HTR-8/SVneo (cell line): Measurements from ENCODE around the gene SANBR.
"Not testable (repeated sequence)": the region's sequence is repeated elsewhere in the genome, so short reads cannot be mapped to it uniquely, and the experiment has no call there.

Source experiments
- DNase-seq: peaks from one replicate; pipeline ENCODE4 v3.0.0; 2011; ENCODE audit warnings: low spot score, mixed read lengths; ENCODE audit not compliant: insufficient read length
- FAIRE-seq: peaks from 2 replicates; lab custom pipeline; 2011; peaks lifted over from hg19 to GRCh38; lab: Jason Lieb, UNC

SANBR gene

DNA sequence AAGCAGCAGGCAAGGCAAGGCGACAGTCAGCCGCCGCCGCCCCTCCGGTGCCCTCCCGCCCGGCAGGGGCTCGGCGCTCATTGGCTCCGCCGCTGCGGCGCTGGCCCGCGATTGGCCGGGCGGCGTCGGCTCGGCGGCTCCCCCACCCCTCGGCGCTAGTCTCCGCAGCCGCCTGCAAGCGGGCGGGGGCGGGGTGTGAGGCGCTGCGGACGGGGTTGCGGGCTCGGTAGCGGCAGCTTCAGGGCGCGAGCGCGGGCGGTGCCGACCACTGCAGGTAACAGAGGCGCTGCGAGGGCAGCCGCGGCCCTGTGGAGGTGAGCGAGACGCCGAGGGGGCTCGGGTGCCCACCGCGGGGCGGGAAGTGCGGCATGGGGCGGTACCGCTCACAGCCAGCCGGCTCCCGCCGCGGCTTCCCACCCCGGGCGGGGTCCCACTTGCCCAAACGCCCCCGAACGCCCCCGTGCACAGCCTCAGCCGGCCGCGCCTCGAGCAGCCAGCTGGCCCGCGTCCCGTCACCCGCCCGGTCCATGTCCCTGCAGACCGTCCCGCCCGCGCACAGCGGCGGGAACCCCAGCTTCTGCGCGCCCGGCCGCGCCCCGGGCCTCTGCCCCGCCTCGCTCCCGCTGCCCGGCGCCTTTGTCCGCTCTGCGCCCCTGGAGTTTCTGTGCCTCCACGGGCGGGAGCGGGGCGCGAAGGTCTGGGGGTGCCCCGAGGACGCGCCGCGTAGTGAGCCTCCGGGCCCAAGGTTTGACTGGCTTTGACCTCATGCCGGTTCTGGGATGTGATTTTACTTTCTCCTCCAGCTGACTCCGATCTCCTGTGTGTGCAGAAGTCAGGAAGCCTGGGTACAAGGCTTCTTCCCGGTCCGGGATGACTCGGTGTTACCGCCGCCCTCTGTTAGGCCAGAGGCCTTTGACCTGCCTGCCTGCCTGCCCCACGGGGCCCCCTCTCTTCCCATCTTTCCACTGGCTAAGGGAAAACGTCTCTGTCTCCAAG is at the start of gene SANBR:
TSS of gene SANBR (plus strand) at position 158 of the 996 bp plus-strand sequence. CDS start 4,480 bp downstream, outside the sequence.
- DNase-seq (peak; percentile 90), FAIRE-seq (peak; percentile 85)

DNA sequence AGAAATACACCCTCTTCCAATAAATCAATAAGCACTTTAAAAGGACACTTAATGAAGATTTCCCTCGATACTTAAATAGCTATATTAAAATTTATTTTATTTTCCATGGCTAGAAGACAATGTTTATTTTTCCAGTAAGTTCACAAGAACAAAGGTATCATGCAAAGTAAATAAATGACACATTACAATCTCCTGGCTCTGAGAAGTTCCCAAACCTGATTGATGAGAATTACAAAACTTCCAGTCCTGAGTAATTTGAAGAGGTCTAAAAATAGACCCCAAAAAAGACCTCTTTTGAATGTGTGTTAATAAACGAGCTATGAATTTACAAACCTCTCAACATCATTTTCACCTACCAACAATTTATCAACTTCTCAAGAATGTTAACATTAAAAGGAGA is 49.7 kb upstream of the SANBR start:
- DNase-seq (no peak), FAIRE-seq (no peak)

DNA sequence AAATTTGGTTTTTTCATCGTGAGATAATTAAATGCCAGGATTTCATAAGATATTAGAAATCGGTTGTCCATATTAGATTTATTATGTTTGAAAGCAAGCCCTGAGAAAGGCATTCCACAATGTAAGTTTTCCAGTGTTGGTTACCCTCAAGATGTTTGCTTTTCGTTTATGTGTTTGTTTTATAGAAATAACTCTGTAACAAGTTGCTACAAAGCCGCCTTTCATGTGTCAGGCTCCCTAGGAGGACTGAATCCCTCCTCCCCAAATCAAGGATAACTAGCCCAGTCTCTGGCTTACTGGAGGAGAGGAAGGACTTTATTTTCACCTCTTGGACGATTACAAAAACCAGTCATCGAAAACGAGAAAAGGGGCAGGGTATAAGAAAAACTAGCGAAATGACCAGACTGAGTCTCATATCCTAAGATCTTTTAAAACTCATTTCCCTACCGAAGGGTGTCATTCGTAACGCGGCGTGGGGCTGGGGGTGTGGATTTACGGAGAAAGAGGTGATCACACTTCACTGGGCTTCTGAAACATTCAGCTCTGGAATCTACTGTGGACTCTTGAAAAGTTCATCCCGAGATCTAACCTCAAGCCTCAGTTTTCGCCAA is 49.2 kb upstream of the SANBR start:
- no peak for DNase-seq
- FAIRE-seq, result no peak

DNA sequence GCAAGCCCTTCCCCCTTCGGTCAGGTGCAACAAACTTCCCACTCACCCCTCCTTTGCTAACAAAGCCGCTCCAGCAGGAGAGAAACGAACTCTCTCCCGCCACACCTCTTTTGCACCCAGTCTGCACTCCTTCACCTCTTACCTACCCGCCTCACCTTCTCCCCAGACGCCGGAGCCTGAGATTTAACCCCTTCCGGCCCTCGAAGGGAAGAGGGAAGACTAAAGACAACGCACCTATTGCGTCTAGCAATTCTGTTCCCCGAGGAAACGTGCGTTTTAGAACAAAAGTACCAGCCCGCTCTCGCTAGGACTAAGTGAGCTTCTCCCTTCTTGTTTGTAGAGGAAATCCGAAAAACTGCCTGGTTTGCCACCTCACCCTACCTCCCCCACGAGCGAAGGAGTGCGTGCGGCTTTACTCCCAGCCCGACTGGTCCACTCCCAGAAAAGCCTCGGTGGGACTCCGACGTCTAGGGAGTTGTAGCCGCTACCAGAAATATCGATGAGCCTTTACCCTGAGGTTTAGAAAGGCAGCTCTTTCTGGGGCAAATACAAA is 48.6 kb upstream of the SANBR start:
- DNase-seq, result peak; percentile 80
- no peak for FAIRE-seq

DNA sequence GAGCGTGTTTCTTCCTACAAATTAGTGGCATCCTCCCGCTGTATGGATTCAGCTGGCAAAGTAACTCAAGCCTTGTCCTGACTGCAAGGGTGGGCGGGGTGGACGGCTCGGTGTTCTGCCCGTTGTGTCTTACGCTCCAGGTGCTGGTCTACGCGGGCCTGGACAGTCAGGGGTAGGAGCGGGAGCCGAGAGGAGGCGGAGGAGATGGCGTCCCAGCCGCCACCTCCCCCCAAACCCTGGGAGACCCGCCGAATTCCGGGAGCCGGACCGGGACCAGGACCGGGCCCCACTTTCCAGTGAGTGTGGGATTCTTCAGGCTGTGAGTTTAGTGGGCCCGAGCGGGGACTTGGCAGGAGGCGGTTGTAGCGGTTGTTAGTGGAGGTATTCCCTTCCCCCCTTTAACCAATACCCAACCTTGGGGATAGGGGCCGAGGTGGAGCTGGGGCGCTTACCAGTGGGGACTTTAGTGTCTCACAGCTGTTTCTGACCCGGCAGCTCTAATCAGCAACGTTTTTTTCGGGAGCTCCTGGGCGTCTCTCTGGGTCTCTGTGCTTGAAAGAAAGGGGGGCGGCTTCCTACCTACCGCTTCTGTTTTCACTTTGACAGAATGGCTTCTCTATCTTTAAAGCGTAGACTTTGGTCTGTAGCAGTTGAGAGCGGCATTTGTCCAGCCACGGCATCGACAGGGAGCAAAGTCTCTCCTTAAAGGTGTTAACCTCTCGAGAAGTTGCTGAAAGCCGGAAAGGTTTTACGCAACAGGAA is 47.9 kb upstream of the SANBR start, which contains the start of the genes PEX13 and PUS10:
TSS of gene PEX13 (plus strand) at position 165 of the 762 bp plus-strand sequence. CDS start at position 205, 40 bp downstream.
TSS of gene PUS10 (minus strand) at position 700 of the 762 bp plus-strand sequence. CDS start 6,365 bp downstream, outside the sequence.
- DNase-seq (peak; percentile 91), FAIRE-seq (peak; percentile 44)

DNA sequence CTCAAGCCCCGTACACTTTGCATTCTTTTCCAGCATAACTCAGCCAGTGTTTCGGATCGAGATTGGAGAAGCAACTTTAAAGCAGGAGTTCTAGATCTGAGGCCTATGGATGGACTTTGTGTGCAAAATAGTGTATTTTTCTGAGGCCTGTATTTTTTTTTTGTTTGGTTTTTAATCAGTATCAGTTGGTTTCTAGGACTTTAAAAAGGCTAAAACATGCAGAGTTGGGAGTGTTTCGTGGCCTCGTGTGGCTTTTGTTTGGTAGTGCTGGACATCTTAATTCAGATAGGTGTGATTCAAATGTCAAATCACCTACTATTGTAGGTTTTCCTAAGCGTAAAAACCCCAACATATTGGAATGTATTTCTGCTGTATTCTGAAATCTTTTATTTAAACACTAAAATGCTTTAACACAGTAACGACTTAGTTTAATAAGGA is 47.3 kb upstream of the SANBR start:
- peak; percentile 45 for DNase-seq
- FAIRE-seq, result no peak

DNA sequence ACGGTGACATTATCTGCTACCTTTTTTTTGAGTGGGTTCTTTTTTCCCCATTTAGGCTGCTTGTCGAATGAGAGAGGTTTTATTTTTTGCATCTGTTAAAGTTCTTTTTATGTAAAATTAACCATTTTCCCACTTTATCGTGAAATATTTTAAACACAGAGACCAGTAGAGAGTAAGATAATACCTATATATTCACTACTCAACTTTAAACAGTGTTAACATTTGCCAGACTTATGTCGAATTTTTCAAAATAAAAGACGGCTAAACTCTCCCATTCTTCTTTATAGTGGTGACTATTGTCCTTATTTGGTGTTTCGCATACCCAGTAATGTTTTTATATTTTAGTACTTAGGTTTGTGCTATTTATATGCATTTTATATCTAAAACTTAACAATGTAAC is 46.9 kb upstream of the SANBR start:
- FAIRE-seq (no peak), DNase-seq (no peak)

DNA sequence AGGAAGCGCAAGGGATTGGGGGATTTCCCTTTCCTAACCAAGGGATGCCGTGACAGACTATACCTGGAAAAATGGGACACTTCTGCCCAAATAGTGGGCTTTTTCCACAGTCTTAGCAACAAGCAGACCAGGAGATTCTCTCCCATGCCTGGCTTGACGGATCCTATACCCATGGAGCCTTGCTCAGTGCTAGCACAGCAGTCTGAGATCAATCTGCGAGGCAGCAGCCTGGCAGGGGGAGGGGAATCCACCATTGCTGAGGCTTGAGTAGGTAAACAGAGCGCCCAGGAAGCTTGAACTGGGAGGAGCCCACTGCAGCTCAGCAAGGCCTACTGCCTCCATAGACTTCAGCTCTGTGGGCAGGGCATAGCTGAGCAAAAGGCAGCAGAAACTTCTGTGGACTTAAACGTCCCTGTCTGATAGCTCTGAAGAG is 44.4 kb upstream of the SANBR start:
- FAIRE-seq, result no peak

DNA sequence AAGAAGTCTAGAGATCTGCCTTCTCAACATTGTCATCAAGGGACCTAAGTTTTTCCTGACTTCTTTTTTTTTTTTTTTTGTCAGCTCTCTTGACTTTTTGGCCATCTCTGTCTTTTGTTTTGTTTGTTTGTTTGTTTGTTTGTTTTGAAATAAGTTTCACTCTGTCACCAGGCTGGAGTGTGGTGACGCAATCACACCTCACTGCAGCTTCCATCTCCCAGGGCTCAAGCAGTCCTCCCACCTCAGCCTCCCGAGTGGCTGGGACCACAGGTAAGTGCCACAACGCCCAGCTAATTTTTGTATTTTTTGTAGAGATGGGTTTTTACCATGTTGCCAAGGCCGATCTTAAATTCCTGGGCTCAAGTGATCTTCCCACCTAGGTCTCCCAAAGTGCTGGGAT is 42.0 kb upstream of the SANBR start:
- no peak for FAIRE-seq
- no peak for DNase-seq

More for the DNA sequence above, 44.4 kb upstream of the SANBR start:
- DNase-seq, result no peak

DNA sequence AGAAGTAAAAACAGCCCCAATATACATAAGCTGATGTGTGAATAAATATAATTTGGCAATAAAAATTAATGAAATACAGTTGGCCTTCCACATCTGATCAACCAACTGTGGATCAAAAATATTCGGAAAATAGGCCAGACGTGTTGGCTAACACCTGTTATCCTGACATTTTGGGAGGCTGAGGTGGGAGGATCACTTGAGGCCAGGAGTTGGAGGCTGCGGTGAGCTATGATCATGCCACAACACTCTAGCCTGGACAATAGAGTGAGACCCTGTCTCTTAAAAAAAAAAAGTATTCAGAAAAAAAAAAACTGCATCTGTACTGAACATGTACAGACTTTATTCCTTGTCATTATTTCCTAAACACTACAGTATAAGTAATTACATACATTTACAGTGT is 36.1 kb upstream of the SANBR start:
- DNase-seq (no peak), FAIRE-seq (no peak)

DNA sequence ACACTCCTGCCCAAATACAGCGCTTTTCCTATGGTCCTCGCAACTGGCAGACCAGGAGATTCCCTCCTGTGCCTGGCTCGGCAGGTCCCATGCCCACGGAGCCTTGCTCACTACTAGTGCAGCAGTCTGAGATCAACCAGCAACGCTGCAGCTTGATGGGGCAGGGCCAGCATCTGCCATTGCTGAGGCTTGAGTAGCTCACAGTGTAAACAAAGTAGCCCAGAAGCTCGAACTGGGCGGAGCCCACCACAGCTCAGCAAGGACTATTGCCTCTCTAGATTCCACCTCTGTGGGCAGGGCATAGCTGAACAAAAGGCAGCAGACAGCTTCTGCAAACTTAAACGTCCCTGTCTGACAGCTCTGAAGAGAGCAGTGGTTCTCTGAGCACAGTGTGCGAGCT is 31.1 kb upstream of the SANBR start:
- DNase-seq, FAIRE-seq: not testable (repeated sequence)

DNA sequence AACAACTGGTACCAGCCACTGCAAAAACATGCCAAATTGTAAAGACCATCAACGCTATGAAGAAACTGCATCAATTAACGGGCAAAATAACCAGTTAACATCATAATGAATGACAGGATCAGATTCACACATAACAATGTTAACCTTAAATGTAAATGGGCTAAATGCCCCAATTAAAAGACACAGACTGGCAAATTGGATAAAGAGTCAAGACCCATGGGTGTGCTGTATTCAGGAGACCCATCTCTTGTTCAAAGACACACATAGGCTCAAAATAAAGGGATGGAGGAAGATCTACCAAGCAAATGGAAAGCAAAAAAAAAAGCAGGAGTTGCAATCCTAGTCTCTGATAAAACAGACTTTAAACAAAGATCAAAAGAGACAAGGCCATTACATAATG is 29.0 kb upstream of the SANBR start:
- not testable (repeated sequence) for FAIRE-seq, DNase-seq

DNA sequence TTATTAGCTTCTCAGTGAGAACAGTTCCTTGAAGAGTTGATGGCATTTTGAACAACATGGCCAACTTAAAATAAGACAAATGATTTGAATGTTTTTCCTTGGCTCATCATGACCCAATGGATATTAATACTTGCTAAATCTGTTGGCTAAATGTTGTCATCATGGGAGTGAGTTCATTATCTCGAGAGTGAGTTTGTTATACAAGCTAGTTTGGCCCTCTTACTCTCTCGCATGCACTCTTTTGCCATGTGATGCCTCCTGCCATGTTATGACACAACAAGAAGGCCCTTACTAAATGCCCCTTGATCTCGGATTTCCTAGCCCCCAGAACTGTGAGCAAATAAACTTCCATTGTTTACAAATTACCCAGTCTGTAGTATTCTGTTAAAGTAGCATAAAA is 22.9 kb upstream of the SANBR start:
- DNase-seq, result no peak

DNA sequence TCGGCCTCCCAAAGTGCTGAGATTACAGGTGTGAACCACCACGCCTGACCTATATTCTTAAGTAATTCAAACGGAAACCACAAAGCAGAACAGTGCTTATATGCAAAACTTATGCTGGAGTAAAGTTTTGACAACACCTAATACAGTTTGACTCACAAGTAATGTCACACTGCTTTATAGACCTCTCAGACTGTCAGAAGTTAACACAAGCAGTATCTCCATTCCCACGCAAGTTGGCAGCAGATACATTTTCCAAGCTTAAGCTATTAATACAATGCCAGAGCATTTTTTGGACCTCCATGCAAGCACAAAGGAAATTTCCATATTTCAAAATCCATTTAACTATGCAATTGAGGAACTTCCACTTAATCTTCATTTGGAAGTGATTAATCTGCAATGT is 21.0 kb upstream of the SANBR start:
- DNase-seq (no peak), FAIRE-seq (no peak)

More for the DNA sequence above, 22.9 kb upstream of the SANBR start:
- no peak for FAIRE-seq

DNA sequence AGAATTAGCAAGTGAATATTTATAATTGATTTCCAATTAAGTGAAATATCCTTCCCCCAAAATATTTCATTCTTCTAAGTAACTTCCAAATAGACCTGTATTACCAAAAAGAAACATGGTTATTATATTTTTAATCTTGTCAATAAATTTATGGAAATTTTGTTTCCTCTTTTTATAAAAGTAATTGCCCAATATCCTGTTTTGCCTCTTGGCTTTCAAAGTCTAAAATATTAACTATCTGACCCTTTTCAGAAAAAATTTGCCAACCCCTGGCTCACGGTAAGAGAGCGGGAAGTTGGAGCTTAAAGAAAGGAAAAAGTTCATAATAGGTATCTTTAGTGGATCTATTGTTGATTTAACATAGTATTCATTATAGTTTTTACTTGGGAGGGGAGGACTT is 20.4 kb upstream of the SANBR start:
- DNase-seq (no peak), FAIRE-seq (no peak)

DNA sequence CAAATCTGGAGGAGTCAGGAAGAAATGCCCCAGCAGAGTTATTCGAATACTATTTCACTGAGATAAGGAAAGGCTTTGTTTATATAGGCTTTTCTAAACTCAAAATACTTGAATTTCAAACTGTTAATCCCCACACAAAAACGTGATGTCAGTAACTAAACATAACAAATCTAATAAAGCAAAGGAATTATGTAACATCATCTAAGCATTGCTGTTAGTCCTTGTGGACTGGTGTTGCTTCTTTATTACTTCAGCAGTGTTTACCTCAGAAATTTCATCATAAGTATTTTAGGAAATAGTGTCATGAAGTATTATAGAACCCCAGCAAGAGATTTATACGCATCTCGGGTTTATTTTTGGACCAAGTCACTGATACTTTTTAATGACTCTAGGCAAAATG is 19.7 kb upstream of the SANBR start:
- FAIRE-seq (no peak), DNase-seq (no peak)

DNA sequence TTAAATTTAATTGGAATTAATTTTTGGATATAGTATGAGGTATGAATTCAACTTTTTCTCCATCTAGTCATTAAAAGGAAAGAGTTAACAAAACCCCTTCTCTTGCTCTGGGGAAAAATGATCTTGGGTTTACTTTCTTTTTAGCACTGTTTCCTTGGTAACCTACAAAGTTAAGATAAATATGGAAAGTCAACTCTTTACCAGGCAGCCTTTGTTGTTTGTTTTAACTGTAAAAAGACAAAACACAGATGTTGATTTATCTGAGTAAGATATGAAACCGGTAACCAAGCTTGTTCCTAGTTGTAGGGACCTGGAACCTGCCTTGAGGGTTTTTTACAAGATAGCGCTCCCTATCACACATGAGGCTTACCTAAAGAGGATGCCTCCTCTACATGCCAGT is 10.1 kb upstream of the SANBR start:
- DNase-seq (no peak), FAIRE-seq (no peak)

DNA sequence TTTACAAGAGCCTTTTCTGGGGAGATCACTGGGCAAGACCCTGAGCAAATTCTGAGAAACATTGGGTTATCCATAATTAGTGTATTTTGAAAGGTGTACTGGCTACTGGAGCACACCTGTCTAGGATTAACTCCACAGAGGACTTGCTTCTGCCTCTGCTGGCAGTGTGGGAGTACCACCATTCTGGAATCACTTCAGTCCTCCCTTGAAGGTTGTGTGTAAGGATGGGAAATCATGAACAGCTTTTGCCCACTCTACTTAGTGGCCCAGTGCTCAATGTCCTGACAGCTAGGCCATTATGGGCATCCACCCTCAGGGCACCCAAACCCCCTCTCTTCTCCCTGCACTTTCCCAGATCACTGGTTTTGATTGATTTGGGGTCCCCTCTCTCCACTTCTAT is 8.1 kb upstream of the SANBR start:
- no peak for DNase-seq
- no peak for FAIRE-seq

DNA sequence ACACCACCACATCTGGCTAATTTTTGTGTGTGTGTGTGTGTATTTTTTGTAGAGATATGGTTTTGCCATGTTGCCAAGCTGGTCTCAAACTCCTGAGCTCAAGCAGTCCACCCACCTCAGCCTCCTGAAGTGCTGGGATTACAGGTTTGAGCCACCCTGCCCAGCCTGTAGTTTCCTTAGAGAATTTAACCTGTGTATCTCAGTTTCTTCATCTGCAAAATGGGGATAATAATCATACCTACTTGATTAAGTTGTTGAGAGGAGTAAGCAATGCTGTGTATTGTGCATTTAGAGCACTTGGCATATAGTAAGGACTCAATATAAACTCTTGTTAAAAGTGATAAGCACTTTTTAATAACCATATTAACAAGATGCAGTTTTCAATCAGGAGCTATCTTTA is 6.3 kb upstream of the SANBR start:
- FAIRE-seq (no peak), DNase-seq (no peak)

DNA sequence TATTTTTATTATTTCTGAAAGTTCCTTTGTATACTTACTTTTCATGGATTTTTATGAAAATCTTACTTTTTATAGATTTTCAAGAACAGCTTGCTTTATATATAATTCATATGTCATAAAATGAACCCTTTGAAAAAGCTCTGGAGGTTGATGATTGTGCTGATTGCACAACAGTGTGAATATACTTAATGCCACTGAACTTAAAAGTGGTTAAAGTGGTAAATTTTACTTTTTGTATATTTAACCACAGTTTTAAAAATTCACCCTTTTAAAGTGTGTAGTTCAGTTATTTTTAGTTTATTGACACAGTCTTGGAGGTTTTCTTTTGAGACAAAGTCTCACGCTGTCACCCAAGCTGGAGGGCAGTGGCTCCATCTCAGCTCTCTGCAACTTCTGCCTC is 8.4 kb downstream of the SANBR start:
- no peak for FAIRE-seq
- no peak for DNase-seq
